NCI-H510A (cell line): Measurements from ENCODE around the gene ELOA.
"Not testable (repeated sequence)": the region's sequence is repeated elsewhere in the genome, so short reads cannot be mapped to it uniquely, and the experiment has no call there.

Experiments
- DNase-seq: peaks from one replicate; lab custom pipeline; 2025; lab: John Stamatoyannopoulos, UW

The ELOA gene

DNA sequence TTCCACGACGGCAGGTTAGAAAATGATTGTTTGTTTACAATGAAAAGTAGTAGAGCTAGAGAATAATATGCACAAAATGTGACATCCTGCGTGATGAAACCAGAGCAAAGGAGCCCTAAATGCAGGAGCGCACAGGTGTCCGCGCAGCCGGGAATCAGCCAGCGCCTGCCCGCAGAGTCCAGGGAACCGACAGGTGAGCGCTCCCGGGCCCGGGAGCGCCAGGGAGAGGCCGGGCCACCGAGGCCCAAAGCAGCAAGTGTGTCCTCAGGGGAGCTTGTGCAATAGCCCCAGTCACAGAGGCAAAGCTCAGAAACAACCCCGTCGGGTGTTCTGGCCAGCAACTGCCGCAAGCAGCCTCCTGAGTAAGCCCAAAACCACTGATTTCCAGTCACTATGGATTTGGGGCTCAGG is 58.1 kb downstream of the ELOA start:
- no peak for DNase-seq

DNA sequence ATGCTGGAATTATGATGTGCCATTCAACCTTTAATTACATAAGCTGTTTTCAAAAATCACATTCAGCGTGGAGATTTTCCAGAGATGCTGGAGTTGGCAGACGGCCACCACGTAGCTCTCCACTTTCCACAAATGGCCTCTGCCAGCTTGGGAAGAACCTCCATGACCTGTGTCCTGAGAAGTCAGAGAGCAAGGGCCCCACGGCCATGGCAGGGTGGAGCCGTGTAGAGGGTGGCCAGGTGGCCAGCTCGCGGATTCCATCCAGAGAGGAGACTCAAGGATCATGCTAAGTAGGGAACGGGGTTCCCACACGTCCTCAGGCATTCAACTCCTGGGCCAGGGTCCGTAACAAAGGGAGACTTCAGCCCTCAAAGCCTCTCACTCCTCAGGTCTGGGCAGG is 58.6 kb downstream of the ELOA start:
- no peak for DNase-seq

DNA sequence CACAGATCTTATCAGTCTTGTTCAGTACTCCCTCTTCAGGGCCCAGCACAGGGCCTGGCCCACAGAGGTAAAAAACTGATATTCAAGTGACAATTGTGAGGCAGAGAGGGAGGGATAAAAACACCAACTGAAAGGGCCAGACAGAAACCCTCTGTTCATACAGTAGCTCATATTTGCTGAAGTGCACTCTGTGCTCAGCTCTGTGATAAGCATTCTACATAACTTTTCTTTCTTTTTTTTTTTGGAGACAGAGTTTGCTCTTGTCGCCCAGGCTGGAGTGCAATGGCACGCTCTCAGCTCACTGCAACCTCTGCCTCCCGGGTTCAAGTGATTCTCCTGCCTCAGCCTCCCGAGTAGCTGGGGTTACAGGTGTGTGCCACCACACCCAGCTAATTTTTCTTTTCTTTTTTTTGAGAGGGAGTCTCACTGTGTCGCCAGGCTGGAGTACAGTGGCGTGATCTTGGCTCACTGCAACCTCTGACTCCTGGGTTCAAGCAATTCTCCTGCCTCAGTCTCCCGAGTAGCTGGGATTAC is 59.6 kb downstream of the ELOA start:
- DNase-seq: not testable (repeated sequence)

DNA sequence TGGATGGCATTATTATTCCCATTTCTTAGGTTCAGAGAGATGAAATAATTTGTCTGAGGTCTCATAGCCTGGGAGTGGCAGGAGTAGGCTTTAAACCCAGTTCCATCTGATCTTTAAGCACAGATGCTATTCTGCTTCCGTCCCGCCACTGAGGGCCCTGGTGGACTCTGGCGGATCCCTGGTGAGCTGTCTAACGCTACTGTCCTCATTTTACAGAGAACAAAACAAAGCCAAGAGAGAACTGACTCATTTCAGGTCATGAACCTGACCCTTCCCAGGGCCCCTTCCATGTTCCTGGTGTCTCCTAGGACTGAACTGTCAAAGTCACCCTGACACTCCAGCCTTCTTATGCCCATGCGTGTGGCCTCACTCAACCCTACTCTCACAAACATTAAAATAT is 60.4 kb downstream of the ELOA start:
- DNase-seq: no peak

- DNase-seq: no peak
These were observed 61.0 kb downstream of the ELOA start for GRCh38 chr1:23804183-23804835.

- no peak for DNase-seq
These were observed 61.8 kb downstream of the ELOA start for GRCh38 chr1:23805025-23805424.

DNA sequence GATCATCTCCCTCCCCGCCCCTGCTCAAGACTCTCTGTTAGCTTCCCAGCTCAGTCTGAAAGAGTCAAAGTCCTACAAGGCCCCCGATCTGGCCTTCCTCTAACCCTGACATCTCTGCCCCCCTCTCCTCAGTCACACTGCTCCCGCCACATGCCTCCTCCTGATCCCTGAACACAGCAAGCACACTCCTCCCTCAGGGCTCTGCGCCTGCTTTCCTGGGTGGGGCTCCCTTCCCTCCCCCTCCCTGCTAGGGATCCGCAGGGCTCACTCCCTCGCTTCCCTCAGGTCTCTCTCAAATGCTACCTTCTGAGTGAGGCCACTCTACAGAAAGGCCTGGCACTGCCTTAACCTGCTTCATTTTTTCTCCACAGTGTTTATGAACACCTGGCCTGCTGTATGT is 63.0 kb downstream of the ELOA start:
- no peak for DNase-seq

DNA sequence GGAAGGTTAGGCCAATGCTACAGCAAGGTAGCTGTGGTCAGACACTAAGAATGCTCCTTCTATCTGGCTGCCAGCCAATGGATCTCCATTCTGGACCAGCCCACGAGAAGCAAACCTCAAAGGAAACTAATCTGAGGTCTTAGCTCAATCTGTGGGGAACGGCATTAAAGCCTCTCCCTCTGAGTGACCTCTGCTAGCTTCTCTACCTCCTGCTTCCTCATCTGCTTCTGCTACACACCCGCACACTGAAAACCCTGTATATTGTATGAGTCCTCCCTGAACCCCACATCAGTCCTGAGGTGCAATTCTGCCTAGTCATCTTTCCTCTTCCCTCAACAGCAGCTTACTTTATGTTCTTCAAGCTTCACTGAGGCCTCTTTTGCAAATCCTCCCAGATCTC is 64.2 kb downstream of the ELOA start:
- DNase-seq: no peak

DNA sequence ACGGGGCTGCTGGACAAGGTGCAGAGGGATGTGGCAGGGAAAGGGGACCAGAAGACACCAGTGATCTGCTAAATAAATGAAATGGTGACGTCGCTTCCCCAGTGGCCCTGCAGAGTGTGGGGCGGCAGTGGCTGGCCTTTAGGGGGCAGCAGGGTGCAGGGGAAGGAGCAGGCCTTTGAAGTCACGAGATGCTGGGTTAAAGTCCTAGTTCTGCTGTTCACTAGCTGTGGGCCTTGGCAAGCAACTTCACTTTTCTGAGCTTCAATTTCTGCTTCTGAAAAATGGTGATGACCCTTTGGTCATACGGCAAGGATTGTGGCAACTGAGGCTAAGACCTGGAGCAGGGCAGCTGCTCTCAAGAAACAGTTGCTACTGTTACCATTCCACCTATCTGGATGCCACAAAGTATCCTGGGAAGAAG is 66.5 kb downstream of the ELOA start:
- DNase-seq: no peak

GRCh38 chr1:23810818-23811540 is 67.7 kb downstream of the ELOA start:
- DNase-seq: no peak
